GM18873 (cell line): Measurements from ENCODE around the gene TNXB.
"Not testable (repeated sequence)": the region's sequence is repeated elsewhere in the genome, so short reads cannot be mapped to it uniquely, and the experiment has no call there.

Source experiments
- ATAC-seq: cut with Tn5 transposase; IDR thresholded peaks from one replicate; pipeline ENCODE4 v1.9.1; 2021; ENCODE audit warnings: mild to moderate bottlenecking, moderate library complexity, moderate number of reproducible peaks; ENCODE audit not compliant: unreplicated experiment, low FRiP score

TNXB gene

DNA sequence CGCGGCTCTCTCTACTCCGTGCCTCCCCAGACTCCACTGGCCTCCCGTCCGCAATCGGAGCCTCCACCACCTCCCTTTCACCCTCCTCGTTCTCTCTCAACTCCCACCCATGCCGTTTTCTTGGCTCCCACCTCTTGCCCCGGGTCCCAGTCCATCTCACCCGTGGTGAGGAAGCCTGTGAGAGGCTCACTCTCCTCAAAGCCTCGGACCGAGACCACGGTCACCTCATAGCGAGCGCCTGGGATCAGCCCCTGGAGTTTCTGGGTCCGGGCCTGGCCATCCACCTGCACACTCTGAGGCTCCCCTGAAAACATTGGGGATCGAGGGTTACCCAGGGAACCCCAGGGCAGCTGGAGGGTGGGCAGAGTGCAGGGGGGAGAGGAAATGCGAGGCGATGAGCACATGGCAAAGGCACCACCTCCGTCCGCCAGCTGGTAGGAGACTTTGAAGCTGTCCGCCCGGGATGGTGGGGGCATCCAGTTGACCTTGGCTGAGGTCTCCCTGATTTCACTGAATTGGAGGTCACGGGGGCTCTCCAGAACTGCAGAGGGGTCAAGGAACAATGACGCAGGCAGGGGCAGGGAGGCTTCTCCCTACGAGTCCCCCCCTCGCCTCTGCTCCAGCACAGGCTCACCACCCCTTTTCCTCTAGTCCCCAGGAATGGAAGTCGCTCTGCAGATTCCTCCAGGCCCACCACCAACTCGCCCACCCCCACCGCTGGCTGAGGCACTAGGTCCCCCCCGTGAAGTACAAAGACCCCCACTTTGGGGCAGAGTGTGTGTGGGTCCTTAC is 65.4 kb downstream of the TNXB start:
- not testable (repeated sequence) for ATAC-seq

DNA sequence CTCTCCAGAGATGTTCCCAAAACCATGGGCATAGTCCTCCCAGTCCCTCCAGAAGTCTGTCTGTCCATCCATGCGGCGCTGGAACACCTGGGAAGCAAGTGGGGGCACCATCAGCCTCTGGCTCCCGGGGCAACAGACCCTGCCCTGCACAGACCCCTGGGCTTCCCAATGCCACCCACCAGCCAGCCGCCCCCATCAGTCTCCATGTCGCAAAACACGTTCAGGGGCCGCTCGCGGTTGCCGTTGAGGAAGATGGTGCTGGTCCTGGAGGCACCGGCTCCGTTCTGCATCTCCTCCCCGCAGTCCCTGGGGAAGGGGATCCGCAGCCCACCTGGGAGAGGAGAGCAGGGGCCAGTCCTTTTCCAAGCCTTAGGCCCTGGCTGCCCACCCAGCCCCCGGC is 66.9 kb downstream of the TNXB start:
- ATAC-seq = not testable (repeated sequence)

DNA sequence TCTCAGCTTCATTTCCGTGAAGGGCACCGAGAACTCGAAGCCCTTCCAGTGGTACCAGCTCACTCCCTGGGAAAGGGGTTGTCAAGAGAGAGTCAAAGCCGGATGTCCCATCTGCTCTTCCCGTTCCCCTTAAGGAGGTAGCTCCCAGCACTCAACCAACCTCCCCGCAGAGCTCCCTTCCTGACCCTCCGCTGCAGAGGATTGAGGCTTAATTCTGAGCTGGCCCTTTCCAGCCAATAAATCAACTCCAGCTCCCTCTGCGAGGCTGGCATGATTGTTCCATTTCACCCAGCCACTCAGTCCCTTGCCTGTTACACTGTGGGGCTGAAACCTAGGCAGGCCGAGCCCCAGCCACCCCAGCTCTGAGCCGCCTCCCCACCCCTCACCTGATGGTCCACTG is 67.8 kb downstream of the TNXB start:
- ATAC-seq = not testable (repeated sequence)

DNA sequence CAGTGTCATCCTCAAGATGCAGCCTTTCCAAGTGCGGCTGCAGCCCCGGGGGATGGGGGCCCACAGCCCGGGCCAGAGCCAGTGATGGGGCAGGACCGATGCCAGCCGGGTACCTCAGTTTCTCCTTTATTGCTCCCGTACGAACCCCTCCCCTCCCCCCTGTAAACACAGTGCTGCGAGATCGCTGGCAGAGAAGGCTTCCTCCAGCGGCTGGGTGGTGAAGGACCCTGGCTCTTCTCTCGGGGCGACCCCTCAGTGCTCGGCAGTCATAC is 68.2 kb downstream of the TNXB start:
- not testable (repeated sequence) for ATAC-seq

DNA sequence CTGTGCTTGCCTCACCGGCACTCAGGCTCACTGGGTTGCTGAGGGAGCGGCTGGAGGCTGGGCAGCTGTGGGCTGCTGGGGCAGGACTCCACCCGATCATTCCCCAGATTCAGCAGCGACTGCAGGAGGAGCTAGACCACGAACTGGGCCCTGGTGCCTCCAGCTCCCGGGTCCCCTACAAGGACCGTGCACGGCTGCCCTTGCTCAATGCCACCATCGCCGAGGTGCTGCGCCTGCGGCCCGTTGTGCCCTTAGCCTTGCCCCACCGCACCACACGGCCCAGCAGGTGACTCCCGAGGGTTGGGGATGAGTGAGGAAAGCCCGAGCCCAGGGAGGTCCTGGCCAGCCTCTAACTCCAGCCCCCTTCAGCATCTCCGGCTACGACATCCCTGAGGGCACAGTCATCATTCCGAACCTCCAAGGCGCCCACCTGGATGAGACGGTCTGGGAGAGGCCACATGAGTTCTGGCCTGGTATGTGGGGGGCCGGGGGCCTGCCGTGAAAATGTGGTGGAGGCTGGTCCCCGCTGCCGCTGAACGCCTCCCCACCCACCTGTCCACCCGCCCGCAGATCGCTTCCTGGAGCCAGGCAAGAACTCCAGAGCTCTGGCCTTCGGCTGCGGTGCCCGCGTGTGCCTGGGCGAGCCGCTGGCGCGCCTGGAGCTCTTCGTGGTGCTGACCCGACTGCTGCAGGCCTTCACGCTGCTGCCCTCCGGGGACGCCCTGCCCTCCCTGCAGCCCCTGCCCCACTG is 68.7 kb downstream of the TNXB start:
- not testable (repeated sequence) for ATAC-seq

DNA sequence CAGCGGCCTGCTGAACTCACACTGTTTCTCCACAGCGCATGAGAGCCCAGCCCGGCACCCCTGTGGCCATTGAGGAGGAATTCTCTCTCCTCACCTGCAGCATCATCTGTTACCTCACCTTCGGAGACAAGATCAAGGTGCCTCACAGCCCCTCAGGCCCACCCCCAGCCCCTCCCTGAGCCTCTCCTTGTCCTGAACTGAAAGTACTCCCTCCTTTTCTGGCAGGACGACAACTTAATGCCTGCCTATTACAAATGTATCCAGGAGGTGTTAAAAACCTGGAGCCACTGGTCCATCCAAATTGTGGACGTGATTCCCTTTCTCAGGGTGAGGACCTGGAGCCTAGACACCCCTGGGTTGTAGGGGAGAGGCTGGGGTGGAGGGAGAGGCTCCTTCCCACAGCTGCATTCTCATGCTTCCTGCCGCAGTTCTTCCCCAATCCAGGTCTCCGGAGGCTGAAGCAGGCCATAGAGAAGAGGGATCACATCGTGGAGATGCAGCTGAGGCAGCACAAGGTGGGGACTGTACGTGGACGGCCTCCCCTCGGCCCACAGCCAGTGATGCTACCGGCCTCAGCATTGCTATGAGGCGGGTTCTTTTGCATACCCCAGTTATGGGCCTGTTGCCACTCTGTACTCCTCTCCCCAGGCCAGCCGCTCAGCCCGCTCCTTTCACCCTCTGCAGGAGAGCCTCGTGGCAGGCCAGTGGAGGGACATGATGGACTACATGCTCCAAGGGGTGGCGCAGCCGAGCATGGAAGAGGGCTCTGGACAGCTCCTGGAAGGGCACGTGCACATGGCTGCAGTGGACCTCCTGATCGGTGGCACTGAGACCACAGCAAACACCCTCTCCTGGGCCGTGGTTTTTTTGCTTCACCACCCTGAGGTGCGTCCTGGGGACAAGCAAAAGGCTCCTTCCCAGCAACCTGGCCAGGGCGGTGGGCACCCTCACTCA is 69.5 kb downstream of the TNXB start:
- ATAC-seq = not testable (repeated sequence)

DNA sequence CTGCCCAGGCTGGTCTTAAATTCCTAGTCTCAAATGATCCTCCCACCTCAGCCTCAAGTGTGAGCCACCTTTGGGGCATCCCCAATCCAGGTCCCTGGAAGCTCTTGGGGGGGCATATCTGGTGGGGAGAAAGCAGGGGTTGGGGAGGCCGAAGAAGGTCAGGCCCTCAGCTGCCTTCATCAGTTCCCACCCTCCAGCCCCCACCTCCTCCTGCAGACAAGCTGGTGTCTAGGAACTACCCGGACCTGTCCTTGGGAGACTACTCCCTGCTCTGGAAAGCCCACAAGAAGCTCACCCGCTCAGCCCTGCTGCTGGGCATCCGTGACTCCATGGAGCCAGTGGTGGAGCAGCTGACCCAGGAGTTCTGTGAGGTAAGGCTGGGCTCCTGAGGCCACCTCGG is 70.3 kb downstream of the TNXB start:
- ATAC-seq = not testable (repeated sequence)

DNA sequence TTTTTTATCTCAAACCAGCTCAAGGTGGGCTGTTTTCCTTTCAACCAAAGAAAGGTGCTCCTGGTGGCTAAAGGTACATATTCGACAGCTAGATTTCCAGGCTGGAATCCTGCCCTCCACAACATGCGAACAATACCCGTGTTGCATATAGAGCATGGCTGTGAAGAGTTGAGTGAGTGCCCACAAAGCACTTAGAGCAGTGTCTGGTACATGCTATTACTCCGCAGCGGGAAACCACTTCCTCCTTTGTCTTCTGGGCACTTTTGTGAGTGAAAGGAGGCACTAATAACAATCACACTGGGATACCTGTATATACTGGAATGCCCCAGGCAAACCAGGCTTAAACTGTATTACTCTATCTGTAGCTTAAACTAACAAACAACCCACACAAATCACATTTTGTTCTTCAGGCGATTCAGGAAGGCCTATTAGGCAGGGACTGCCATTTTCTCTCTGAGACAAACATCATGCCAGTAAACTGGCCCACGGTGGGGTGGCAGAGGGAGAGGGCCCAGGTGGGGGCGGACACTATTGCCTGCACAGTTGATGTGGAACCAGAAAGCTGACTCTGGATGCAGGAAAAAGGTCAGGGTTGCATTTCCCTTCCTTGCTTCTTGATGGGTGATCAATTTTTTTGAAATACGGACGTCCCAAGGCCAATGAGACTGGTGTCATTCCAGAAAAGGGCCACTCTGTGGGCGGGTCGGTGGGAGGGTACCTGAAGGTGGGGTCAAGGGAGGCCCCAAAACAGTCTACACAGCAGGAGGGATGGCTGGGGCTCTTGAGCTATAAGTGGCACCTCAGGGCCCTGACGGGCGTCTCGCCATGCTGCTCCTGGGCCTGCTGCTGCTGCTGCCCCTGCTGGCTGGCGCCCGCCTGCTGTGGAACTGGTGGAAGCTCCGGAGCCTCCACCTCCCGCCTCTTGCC is 71.3 kb downstream of the TNXB start, which contains the start of gene CYP21A2:
CYP21A2 (plus strand) TSS at position 818 of the 927 bp plus-strand sequence; CDS start at position 826, 8 bp downstream.
- ATAC-seq = not testable (repeated sequence)

DNA sequence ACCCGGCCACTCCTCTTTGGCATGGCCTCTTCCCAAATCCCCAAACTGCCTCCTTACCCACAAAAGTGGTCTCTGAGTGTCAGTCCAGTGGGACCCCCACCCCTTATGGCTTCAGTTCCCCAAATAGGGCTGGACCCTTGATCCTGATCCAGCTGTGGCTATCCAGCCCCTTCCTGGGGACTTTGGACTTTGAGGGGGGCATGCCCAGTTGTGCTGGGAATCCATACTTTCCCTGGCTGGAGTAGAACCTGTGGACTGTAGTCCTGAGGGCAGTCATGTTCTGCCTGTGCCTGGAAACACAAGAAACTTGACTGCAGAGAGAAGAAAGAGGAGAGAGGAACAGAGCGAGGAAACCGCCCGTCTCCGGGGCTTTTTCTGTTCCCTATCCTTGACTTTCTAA is 72.0 kb downstream of the TNXB start:
- not testable (repeated sequence) for ATAC-seq

DNA sequence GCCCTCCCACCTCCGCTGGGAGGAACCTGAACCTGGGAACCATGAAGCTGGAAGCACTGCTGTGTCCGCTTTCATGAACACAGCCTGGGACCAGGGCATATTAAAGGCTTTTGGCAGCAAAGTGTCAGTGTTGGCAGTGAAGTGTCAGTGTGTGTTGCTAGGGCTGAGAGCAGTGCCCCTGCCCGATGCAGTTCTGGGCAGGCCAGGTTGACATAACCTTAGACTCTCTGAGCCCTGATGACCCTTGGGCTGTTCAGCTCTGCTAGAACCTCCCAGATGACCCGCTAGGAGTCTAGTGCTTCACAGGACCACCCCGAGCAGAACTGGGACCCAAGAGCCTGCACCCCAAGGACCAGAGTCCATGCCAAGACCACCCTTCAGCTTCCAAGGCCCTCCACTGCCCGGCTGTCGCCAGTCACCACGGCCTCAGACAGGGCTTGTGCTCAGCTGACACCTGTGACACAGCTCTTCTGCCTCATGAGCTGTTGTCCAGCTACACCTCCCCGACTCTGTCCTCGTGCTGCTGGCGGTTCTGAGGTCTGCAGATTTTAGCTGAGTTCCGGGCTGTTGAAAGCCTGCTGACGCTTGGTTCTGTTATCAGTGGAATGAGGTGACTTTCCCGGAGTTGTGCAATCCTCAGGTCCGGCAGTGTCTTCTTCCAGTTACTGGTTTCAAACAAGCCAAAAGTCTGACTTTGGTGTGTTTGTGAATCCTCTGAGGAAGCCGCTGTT is 73.7 kb downstream of the TNXB start:
- not testable (repeated sequence) for ATAC-seq

DNA sequence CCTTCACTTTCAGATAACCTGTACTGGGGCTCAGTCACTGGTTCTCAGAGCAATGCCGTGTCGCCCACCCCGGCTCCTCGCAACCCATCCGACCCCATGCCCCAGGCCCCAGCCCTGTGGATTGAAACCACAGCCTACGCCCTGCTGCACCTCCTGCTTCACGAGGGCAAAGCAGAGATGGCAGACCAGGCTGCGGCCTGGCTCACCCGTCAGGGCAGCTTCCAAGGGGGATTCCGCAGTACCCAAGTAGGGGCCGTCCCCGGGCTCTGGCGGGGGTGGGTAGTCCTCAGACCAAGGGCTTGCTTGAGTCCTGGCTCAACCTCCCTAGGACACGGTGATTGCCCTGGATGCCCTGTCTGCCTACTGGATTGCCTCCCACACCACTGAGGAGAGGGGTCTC is 79.6 kb downstream of the TNXB start:
- not testable (repeated sequence) for ATAC-seq

DNA sequence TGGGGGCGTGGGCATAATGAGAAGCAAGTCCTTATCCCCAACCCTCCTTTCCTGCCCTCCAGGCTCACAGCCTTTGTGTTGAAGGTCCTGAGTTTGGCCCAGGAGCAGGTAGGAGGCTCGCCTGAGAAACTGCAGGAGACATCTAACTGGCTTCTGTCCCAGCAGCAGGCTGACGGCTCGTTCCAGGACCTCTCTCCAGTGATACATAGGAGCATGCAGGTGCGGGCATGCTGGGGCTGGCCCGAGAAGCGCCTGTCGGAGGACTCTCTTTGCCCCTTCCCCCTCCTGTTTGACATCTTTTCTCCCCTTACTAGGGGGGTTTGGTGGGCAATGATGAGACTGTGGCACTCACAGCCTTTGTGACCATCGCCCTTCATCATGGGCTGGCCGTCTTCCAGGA is 80.5 kb downstream of the TNXB start:
- not testable (repeated sequence) for ATAC-seq

DNA sequence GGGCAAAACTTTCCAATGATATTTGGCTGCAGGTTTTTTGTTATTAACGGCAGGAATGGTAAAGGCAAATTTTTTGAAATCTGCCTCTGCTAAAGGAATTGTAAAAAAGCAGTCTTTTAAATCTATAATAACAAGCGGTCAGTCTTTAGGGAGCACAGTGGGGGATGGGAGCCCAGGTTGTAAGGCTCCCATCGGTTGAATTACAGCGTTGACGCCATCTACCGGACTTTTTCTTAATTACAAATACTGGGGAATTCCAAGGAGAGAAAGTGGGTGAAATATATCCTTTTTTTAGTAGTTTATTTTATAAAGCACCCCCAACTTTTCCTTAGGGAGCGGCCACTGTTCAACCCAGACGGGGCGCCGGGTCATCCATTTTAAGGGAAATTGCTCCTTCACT is 87.0 kb downstream of the TNXB start:
- ATAC-seq = not testable (repeated sequence)

DNA sequence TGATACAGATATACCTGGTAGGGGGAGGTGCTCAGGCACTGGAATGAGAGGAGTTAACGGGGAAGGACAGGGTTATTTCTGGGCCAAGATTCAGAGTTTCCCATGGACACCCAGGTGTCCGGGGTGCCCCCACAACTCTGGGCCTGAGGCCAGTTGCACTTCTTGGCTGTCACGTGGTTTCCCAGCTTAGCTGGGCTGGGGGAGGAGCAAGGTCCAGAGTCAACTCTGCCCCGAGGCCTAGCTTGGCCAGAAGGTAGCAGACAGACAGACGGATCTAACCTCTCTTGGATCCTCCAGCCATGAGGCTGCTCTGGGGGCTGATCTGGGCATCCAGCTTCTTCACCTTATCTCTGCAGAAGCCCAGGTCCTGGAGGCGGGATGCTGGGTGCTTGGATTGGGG is 94.6 kb downstream of the TNXB start, which contains the start of gene C4B:
C4B (plus strand) TSS at position 249 of the 400 bp plus-strand sequence; CDS start at position 300, 51 bp downstream.
- not testable (repeated sequence) for ATAC-seq

DNA sequence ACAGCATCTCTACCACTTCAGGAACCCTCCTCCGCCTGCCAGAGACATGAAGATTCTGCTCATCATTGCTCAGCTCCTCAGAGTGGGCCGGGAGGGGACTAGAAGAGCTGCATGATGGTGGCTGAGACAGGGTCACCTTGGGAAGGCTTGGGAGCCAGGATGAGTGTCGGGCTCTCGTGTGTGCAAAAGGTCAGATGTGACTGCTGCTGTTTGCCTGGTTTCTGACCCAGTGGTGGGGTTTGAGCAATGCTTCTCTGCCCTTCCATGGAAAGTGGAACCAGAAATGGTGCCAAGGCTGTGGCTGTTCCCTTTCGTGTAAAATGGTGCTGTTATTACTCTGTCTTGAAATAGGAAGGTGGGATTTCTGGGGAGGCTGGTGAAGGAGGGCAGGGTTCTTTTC is 95.4 kb downstream of the TNXB start:
- not testable (repeated sequence) for ATAC-seq

DNA sequence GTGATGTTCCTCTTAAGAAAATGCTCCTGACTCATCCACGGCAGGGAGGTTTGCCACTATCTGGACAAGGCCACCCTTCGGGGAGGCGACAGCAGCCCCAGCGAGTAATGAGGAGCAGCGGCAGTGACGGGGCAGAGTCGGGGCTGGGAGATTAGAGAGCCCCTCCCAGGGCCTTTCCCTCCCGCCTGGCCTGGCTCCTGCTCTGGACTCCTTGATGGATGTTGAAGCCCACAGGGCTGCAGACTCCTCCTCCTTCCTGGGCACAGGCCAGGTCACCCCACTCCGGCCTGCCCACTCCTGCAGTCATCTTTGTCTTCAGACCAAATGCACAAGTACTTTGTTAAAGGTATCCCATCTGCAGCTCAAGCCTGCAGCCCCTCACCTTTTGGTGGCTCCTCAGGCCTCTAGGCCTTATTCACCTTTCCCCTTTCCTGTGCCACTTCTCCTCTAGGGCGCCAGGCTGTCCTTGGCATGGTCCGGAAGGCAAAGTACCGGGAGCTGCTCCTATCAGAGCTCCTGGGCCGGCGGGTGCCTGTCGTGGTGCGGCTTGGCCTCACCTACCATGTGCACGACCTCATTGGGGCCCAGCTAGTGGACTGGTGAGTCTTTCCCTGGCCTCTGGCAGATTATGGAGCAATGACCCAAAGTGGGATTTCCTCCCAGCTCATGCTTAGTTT is 96.1 kb downstream of the TNXB start:
- ATAC-seq = not testable (repeated sequence)

DNA sequence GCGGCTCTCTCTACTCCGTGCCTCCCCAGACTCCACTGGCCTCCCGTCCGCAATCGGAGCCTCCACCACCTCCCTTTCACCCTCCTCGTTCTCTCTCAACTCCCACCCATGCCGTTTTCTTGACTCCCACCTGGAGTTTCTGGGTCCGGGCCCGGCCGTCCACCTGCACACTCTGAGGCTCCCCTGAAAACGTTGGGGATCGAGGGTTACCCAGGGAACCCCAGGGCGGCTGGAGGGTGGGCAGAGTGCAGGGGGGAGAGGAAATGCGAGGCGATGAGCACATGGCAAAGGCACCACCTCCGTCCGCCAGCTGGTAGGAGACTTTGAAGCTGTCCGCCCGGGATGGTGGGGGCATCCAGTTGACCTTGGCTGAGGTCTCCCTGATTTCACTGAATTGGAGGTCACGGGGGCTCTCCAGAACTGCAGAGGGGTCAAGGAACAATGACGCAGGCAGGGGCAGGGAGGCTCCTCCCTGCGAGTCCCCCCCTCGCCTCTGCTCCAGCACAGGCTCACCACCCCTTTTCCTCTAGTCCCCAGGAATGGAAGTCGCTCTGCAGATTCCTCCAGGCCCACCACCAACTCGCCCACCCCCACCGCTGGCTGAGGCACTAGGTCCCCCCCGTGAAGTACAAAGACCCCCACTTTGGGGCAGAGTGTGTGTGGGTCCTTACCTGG is 98.1 kb downstream of the TNXB start:
- not testable (repeated sequence) for ATAC-seq

DNA sequence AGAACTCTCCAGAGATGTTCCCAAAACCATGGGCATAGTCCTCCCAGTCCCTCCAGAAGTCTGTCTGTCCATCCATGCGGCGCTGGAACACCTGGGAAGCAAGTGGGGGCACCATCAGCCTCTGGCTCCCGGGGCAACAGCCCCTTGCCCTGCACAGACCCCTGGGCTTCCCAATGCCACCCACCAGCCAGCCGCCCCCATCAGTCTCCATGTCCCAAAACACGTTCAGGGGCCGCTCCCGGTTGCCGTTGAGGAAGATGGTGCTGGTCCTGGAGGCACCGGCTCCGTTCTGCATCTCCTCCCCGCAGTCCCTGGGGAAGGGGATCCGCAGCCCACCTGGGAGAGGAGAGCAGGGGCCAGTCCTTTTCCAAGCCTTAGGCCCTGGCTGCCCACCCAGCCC is 99.6 kb downstream of the TNXB start:
- ATAC-seq = not testable (repeated sequence)
